Right renal cortex interstitium (tissue), 3 donors: ENCODE data around the gene COPG1. TPM values are rescaled to one million over a fixed set of nuclear protein-coding genes. Genes with fewer than 3 reads are reported as not detected.

Experiments used
- DNase-seq, 3 donors: peaks; one replicate each; pipeline ENCODE4 v3.0.0-alpha.2; 2013; ENCODE audit warnings: low read depth in 3 of 3, low spot score in 2 of 3
- polyA plus RNA-seq, 3 donors: library from polyadenylated mRNA; unstranded; fragments of 120-200 nt; gene quantifications; one replicate each; pipeline ENCODE4 v1.2.1, GENCODE V29; 2013; ENCODE audit not compliant: insufficient read length in 3 of 3

The COPG1 gene
- polyA plus RNA-seq, 3 donors, result 166 to 167 (median 166) TPM

GRCh38 chr3:129278966-129279906 is 29.8 kb downstream of the COPG1 start:
- peak; percentile 36 to 54 (median 47) for DNase-seq

GRCh38 chr3:129280183-129280582 is 30.8 kb downstream of the COPG1 start:
- DNase-seq, result no peak

GRCh38 chr3:129281726-129282125 is 32.3 kb downstream of the COPG1 start:
- DNase-seq, result no peak

- no peak for DNase-seq
Measured at GRCh38 chr3:129282727-129283327, 33.4 kb downstream of the COPG1 start.

GRCh38 chr3:129286081-129286480 is 36.7 kb downstream of the COPG1 start:
- DNase-seq, result no peak

- no peak for DNase-seq
Measured at GRCh38 chr3:129288446-129288845, 39.0 kb downstream of the COPG1 start.

GRCh38 chr3:129289201-129289921 is 40.0 kb downstream of the COPG1 start:
- no peak for DNase-seq

GRCh38 chr3:129291236-129291886 is 42.0 kb downstream of the COPG1 start:
- DNase-seq, result no peak

GRCh38 chr3:129295286-129295685 is 45.9 kb downstream of the COPG1 start:
- no peak for DNase-seq

- no peak for DNase-seq
Measured at GRCh38 chr3:129304146-129304961, 54.9 kb downstream of the COPG1 start.

GRCh38 chr3:129304962-129305222 is 55.5 kb downstream of the COPG1 start:
- no peak for DNase-seq

- peak in 1 of 3 donors; percentile 59 for DNase-seq
Measured at GRCh38 chr3:129305592-129306091, 56.2 kb downstream of the COPG1 start.

GRCh38 chr3:129308636-129309035 is 59.2 kb downstream of the COPG1 start:
- DNase-seq, result no peak

- DNase-seq, result no peak
Measured at GRCh38 chr3:129310111-129311011, 61.0 kb downstream of the COPG1 start.

- DNase-seq, result no peak
Measured at GRCh38 chr3:129311054-129311902, 61.9 kb downstream of the COPG1 start.

GRCh38 chr3:129312021-129312639 is 62.7 kb downstream of the COPG1 start:
- DNase-seq, result no peak

- DNase-seq, result no peak
Measured at GRCh38 chr3:129312671-129313414, 63.4 kb downstream of the COPG1 start.
